ENCODE results near the gene PTPRG.

DNA sequence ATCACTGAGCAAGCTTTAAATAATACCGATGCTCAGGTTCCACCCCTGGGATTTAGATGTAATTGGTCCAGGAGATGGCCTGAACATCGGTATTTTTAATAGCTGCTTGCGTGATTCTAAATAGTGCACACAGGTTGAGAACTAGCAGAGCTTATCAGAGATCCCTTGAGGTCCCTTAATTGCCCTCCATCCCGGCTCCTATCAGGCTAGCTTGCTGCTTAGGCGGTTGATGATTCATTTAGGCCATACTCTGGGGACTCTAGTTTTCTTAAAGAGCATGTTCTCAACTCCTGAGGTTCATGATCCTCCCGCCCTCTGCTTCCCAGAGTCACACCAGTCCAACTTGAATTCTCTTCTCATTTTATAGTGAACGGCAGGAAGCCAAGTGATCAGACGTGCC lies 531.7 kb downstream of the PTPRG start:
- TF ChIP-seq, protein P1, sequence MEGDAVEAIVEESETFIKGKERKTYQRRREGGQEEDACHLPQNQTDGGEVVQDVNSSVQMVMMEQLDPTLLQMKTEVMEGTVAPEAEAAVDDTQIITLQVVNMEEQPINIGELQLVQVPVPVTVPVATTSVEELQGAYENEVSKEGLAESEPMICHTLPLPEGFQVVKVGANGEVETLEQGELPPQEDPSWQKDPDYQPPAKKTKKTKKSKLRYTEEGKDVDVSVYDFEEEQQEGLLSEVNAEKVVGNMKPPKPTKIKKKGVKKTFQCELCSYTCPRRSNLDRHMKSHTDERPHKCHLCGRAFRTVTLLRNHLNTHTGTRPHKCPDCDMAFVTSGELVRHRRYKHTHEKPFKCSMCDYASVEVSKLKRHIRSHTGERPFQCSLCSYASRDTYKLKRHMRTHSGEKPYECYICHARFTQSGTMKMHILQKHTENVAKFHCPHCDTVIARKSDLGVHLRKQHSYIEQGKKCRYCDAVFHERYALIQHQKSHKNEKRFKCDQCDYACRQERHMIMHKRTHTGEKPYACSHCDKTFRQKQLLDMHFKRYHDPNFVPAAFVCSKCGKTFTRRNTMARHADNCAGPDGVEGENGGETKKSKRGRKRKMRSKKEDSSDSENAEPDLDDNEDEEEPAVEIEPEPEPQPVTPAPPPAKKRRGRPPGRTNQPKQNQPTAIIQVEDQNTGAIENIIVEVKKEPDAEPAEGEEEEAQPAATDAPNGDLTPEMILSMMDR (IDR thresholded peaks at IDR 0.05): no peak
- no peak for TF ChIP-seq POLR2A (IDR thresholded peaks at IDR 0.05)
